ENCODE measurements around the gene OASL.

The OASL gene

GRCh38 chr12:120993496-120993895 is 45.5 kb downstream of the OASL start:
- H3K9ac ChIP-seq: no peak overlapping the region
- no peaks in the 10 kb centered on the region for H3K36me3 ChIP-seq (ENCODE audit: insufficient read depth)
- no peak overlapping the region for H3K27ac ChIP-seq
- no peak overlapping the region for H3K4me2 ChIP-seq
- no peak overlapping the region for H3K4me3 ChIP-seq (IDR thresholded peaks at IDR 0.05; ENCODE audit: insufficient read depth, low read depth, low read length)
- no peaks in the 10 kb centered on the region for H3K4me1 ChIP-seq (ENCODE audit: low read depth, poor library complexity, severe bottlenecking)
- no peaks in the 10 kb centered on the region for H4K20me1 ChIP-seq (ENCODE audit: insufficient read depth)
- no peaks in the 10 kb centered on the region for H3K79me2 ChIP-seq (ENCODE audit: insufficient read depth, low read depth)
- H2AFZ ChIP-seq (ENCODE audit: low read depth): no peak overlapping the region
- no peak for TF ChIP-seq CTCF (conservative IDR thresholded peaks at IDR 0.05; ENCODE audit: low read depth, low read length)
- H3K27me3 ChIP-seq (ENCODE audit: insufficient read depth, low read depth): no peaks in the 10 kb centered on the region

GRCh38 chr12:120992989-120993388 is 46.1 kb downstream of the OASL start:
- no peak overlapping the region for H3K9ac ChIP-seq
- no peaks in the 10 kb centered on the region for H3K79me2 ChIP-seq (ENCODE audit: insufficient read depth, low read depth)
- no peak for TF ChIP-seq CTCF (conservative IDR thresholded peaks at IDR 0.05; ENCODE audit: low read depth, low read length)
- no peak overlapping the region for H2AFZ ChIP-seq (ENCODE audit: low read depth)
- H3K27ac ChIP-seq: no peak overlapping the region
- no peaks in the 10 kb centered on the region for H4K20me1 ChIP-seq (ENCODE audit: insufficient read depth)
- H3K36me3 ChIP-seq (ENCODE audit: insufficient read depth): no peaks in the 10 kb centered on the region
- no peaks in the 10 kb centered on the region for H3K4me1 ChIP-seq (ENCODE audit: low read depth, poor library complexity, severe bottlenecking)
- H3K4me3 ChIP-seq (IDR thresholded peaks at IDR 0.05; ENCODE audit: insufficient read depth, low read depth, low read length): no peak overlapping the region
- no peak overlapping the region for H3K4me2 ChIP-seq
- H3K27me3 ChIP-seq (ENCODE audit: insufficient read depth, low read depth): no peaks in the 10 kb centered on the region

- Histone ChIP-seq H3K27ac (no peak overlapping the region), H3K4me3 (IDR thresholded peaks at IDR 0.05; ENCODE audit: insufficient read depth, low read depth, low read length) (no peak overlapping the region), H3K4me2 (no peak overlapping the region), H3K36me3 (ENCODE audit: insufficient read depth) (no peaks in the 10 kb centered on the region), H3K4me1 (ENCODE audit: low read depth, poor library complexity, severe bottlenecking) (no peaks in the 10 kb centered on the region), H2AFZ (ENCODE audit: low read depth) (no peak overlapping the region), H3K9ac (no peak overlapping the region), H3K79me2 (ENCODE audit: insufficient read depth, low read depth) (no peaks in the 10 kb centered on the region), H4K20me1 (ENCODE audit: insufficient read depth) (no peaks in the 10 kb centered on the region), H3K27me3 (ENCODE audit: insufficient read depth, low read depth) (no peaks in the 10 kb centered on the region)
- no peak for TF ChIP-seq CTCF (conservative IDR thresholded peaks at IDR 0.05; ENCODE audit: low read depth, low read length)
Observed at GRCh38 chr12:120991965-120992364, 47.1 kb downstream of the OASL start.

- Histone ChIP-seq H3K4me2 (no peak overlapping the region), H3K36me3 (ENCODE audit: insufficient read depth) (no peaks in the 10 kb centered on the region), H3K79me2 (ENCODE audit: insufficient read depth, low read depth) (no peaks in the 10 kb centered on the region), H3K27me3 (ENCODE audit: insufficient read depth, low read depth) (no peaks in the 10 kb centered on the region), H3K27ac (no peak overlapping the region), H2AFZ (ENCODE audit: low read depth) (no peak overlapping the region), H3K4me3 (IDR thresholded peaks at IDR 0.05; ENCODE audit: insufficient read depth, low read depth, low read length) (no peak overlapping the region), H4K20me1 (ENCODE audit: insufficient read depth) (no peaks in the 10 kb centered on the region), H3K9ac (no peak overlapping the region), H3K4me1 (ENCODE audit: low read depth, poor library complexity, severe bottlenecking) (no peaks in the 10 kb centered on the region)
- TF ChIP-seq CTCF (conservative IDR thresholded peaks at IDR 0.05; ENCODE audit: low read depth, low read length): no peak
Observed at GRCh38 chr12:120990487-120991055, 48.5 kb downstream of the OASL start.

Data from KMS-11 (cell line).